ENCODE measurements around the gene HSPBP1.

- no peak for TF ChIP-seq CTCF (IDR thresholded peaks at IDR 0.05; ENCODE audit: low read length)
- TF ChIP-seq EZH2 (optimal IDR thresholded peaks at IDR 0.05; ENCODE audit: low read depth, low read length) = no peak
Observed at GRCh38 chr19:55262359-55262758, 17.6 kb downstream of the HSPBP1 start.

Data from MM.1S (cell line).